IPS-15b (cell line): ENCODE results near the gene COL1A2.

Experiments
- H3K27me3 ChIP-seq: one replicate; pipeline ENCODE4 v1.6.1; 2013; ENCODE audit warnings: low read length; ENCODE audit not compliant: control insufficient read depth, insufficient read depth
- H3K36me3 ChIP-seq: one replicate; pipeline ENCODE4 v1.6.1; 2013; ENCODE audit warnings: low read length; ENCODE audit not compliant: control insufficient read depth, insufficient read depth
- H3K4me1 ChIP-seq: one replicate; pipeline ENCODE4 v1.6.1; 2013; ENCODE audit warnings: mild to moderate bottlenecking, low read length; ENCODE audit not compliant: control insufficient read depth, insufficient read depth
- H3K4me3 ChIP-seq: one replicate; pipeline ENCODE4 v1.5.1; 2013; ENCODE audit warnings: low read depth, low read length
- H3K9ac ChIP-seq: one replicate; pipeline ENCODE4 v1.6.1; 2013; ENCODE audit warnings: low read depth, mild to moderate bottlenecking, low read length
- H3K9me3 ChIP-seq: one replicate; pipeline ENCODE4 v1.6.1; 2013; ENCODE audit warnings: mild to moderate bottlenecking, low read length; ENCODE audit not compliant: control insufficient read depth, insufficient read depth

The COL1A2 gene

DNA sequence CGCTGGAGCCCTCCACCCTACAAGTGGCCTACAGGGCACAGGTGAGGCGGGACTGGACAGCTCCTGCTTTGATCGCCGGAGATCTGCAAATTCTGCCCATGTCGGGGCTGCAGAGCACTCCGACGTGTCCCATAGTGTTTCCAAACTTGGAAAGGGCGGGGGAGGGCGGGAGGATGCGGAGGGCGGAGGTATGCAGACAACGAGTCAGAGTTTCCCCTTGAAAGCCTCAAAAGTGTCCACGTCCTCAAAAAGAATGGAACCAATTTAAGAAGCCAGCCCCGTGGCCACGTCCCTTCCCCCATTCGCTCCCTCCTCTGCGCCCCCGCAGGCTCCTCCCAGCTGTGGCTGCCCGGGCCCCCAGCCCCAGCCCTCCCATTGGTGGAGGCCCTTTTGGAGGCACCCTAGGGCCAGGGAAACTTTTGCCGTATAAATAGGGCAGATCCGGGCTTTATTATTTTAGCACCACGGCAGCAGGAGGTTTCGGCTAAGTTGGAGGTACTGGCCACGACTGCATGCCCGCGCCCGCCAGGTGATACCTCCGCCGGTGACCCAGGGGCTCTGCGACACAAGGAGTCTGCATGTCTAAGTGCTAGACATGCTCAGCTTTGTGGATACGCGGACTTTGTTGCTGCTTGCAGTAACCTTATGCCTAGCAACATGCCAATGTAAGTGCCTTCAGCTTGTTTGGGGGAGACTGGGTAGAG is at the start of gene COL1A2:
Gene COL1A2 (plus strand): TSS at position 459 of the 704 bp plus-strand sequence. CDS start 137 bp downstream, at position 596.
- Histone ChIP-seq H3K9ac (peak within 1 kb of the TSS; percentile 66), H3K9me3 (no peaks in the 10 kb centered on the region), H3K4me3 (peak within 1 kb of the TSS; percentile 76), H3K27me3 (no peaks in the 10 kb centered on the region), H3K4me1 (peaks cover 10% of the 10 kb centered on the region), H3K36me3 (no peaks in the 10 kb centered on the region)

DNA sequence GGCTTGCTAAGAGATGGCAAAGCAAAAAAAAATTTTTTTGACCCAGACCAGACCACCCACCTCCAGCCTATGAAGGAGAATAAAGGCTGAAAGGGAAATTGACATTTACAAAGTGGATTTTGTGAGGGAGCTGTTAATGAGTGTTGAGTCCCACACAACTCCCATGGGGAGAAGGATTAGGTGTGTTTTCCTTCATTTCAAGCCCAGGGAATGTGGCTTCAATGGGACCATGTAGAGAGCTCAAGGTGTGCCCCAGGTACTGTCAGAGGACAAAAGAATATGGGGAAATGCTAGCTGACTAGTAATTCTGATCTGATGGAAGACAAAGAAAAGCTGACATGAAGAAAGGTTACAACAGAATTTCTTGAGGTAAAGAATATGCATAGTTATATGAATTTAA is 48.8 kb upstream of the COL1A2 start:
- Histone ChIP-seq H3K9ac (no peak overlapping the region), H3K4me1 (peaks cover 2% of the 10 kb centered on the region), H3K9me3 (no peaks in the 10 kb centered on the region)

DNA sequence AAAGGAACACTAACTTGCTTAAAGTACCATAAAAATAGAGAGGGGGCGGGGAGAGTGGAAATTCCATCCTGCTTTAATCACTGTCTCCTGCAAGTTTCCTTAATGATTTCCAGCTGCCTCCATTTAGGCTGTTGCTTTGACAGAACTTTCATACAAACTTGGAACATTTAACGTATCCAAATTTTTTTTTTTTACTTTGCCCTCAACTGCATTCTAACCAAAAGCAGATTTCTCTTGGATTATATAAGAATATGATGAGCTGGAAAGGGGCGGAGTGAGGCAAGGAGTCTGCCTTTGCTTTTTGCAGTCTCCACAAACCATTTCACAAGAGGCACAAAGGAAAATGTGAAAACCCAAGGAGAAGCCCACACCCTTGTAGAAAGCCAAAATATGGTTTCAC is 46.6 kb upstream of the COL1A2 start:
- Histone ChIP-seq H3K27me3 (no peaks in the 10 kb centered on the region), H3K36me3 (no peaks in the 10 kb centered on the region), H3K4me3 (no peak overlapping the region), H3K4me1 (peaks cover 2% of the 10 kb centered on the region), H3K9me3 (no peaks in the 10 kb centered on the region), H3K9ac (no peak overlapping the region)

More for the DNA sequence above, 48.8 kb upstream of the COL1A2 start:
- Histone ChIP-seq H3K4me3 (no peak overlapping the region), H3K36me3 (no peaks in the 10 kb centered on the region), H3K27me3 (no peaks in the 10 kb centered on the region)

DNA sequence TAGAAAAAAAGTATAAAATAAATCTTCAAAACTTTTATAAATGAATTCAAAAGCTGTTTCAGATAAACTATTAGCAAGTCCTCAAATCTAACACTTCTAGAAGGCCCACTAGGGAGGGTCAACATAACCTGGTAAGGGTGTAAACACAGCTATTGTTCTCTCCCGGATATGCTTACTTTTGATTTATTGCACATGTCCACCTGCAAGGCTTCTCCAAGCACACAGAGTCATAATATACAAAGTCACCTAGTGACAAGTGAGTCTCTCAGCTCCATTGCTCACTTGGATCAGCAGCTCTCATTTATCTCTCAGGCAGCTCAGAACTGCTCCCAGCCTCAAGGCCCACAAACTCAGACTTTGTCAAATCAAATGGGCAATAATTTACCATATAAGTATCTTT is 44.0 kb upstream of the COL1A2 start:
- H3K27me3 ChIP-seq: no peaks in the 10 kb centered on the region
- H3K4me3 ChIP-seq: no peak overlapping the region
- peaks cover 2% of the 10 kb centered on the region for H3K4me1 ChIP-seq
- H3K9ac ChIP-seq: no peak overlapping the region
- H3K9me3 ChIP-seq: no peaks in the 10 kb centered on the region
- H3K36me3 ChIP-seq: no peaks in the 10 kb centered on the region

DNA sequence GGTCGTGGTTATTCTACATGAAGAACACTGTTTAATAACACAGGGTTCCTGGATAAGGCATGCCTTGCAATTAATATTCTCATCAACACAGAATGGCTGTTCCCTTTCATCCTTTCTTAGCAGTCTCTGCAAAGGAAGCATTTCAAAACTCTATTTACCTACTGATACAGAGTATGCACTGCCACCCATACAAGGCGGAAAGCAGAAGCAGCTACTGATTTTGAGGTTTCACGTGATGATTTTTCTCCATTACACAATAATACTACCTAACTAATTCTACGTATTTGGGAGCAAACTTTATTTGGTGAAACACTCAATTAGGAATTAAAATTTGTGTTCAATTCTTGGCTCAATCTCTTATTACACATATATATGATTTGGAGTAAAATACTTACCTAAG is 43.0 kb upstream of the COL1A2 start:
- no peaks in the 10 kb centered on the region for H3K36me3 ChIP-seq
- no peak overlapping the region for H3K4me3 ChIP-seq
- H3K27me3 ChIP-seq: no peaks in the 10 kb centered on the region
- peaks cover 2% of the 10 kb centered on the region for H3K4me1 ChIP-seq
- H3K9ac ChIP-seq: no peak overlapping the region
- no peaks in the 10 kb centered on the region for H3K9me3 ChIP-seq

DNA sequence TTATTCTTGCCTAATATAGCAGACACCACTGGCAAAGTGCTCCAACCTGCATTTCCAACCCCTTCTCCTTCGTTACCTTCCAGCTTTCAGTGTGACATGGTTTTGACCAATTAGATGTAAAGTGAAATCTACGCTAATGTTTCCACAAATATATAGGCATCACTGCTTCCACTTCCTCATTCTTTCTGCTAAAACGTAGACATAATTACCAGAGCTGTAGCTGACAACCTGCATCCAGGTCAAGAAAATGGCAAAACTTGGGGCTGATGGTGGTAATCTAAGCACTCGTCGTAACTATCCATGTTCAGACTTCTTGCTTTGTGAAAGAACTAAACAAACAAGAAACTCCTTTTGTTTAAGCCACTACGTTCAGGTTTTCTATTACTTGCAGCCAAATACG is 41.8 kb upstream of the COL1A2 start:
- no peaks in the 10 kb centered on the region for H3K36me3 ChIP-seq
- peaks cover 2% of the 10 kb centered on the region for H3K4me1 ChIP-seq
- no peaks in the 10 kb centered on the region for H3K9me3 ChIP-seq
- H3K4me3 ChIP-seq: no peak overlapping the region
- no peak overlapping the region for H3K9ac ChIP-seq
- no peaks in the 10 kb centered on the region for H3K27me3 ChIP-seq

DNA sequence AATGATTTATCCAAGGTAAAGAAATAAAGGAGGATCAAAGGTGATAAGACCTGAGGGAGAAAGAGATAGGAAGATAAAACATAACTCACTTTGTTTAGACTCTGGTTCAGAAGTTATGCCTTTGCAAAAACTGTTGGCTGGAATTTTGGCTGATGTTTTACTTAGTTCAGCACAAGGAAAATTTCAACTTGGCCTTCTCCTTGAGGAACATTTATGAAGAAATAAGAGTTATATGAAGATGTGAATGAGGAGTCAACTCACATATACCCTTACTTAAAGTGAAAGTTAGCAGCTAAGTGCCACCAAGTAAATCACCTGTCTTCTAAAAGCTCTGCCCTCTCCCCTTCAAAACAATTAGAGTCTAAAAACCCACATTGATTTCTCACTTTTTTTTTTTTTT is 39.7 kb upstream of the COL1A2 start:
- no peaks in the 10 kb centered on the region for H3K4me1 ChIP-seq
- H3K27me3 ChIP-seq: no peaks in the 10 kb centered on the region
- no peaks in the 10 kb centered on the region for H3K9me3 ChIP-seq
- no peak overlapping the region for H3K4me3 ChIP-seq
- no peaks in the 10 kb centered on the region for H3K36me3 ChIP-seq
- H3K9ac ChIP-seq: no peak overlapping the region

DNA sequence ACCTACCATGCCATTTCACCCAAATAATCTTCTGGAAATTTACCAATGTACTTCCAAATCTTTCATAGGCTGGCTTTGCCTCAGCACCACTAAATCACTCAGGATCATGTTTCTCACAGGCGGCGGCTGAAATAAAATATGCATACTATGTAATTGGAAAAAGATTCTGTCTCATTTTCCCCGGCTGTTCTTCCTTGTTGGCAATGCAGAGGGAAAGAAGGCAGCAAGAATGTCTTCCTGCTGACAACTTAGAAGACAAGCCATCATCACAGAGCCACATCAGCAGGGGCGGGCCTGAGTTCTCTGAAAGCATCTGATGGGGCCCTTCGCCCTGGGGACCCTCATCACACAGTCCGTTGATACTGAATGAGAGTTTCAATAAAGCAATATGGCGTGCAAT is 39.2 kb upstream of the COL1A2 start:
- no peaks in the 10 kb centered on the region for H3K9me3 ChIP-seq
- no peak overlapping the region for H3K9ac ChIP-seq
- no peaks in the 10 kb centered on the region for H3K36me3 ChIP-seq
- H3K4me3 ChIP-seq: no peak overlapping the region
- no peaks in the 10 kb centered on the region for H3K27me3 ChIP-seq
- no peaks in the 10 kb centered on the region for H3K4me1 ChIP-seq

DNA sequence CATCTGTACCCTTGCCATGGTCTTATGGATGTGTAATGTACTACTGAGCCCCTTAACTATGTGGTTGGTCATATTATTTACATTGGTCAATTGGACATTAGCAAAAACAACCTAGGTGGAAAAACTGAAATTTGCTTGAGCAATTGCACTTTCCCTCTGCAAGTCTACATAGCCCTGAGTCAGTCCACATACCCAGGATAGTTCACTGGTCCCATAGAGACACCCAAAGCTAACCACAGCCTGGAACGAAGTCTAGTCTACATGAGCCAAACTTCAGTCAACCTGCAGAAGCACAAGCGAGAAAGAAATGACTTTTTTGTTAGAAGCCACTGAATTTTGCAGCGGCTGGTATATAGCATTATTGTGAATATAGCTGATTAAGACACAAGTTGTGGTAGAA is 37.6 kb upstream of the COL1A2 start:
- H3K4me3 ChIP-seq: no peak overlapping the region
- no peaks in the 10 kb centered on the region for H3K27me3 ChIP-seq

DNA sequence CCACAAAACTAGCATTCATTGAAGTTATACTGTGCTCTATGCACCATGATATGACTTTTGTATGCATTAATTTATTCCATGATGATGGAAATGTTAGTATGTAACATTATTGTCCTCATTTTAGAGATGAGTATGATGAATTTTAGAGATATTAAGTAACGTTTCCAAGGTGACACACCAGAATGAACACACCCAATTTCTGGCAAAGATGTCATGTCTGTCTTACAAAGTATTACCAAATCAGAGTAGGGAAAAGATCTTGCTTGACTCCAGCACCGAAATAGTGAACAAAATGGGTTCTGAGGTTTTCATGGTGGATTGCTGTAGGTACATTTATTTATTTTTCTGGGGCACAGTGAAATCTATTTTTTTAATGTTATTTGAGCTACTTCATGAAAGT is 33.8 kb upstream of the COL1A2 start:
- Histone ChIP-seq H3K27me3 (no peaks in the 10 kb centered on the region), H3K9me3 (no peaks in the 10 kb centered on the region), H3K9ac (no peak overlapping the region), H3K4me3 (no peak overlapping the region), H3K4me1 (no peaks in the 10 kb centered on the region), H3K36me3 (no peaks in the 10 kb centered on the region)

More for the DNA sequence above, 37.6 kb upstream of the COL1A2 start:
- H3K9ac ChIP-seq: no peak overlapping the region
- H3K9me3 ChIP-seq: no peaks in the 10 kb centered on the region
- no peaks in the 10 kb centered on the region for H3K36me3 ChIP-seq
- no peaks in the 10 kb centered on the region for H3K4me1 ChIP-seq

DNA sequence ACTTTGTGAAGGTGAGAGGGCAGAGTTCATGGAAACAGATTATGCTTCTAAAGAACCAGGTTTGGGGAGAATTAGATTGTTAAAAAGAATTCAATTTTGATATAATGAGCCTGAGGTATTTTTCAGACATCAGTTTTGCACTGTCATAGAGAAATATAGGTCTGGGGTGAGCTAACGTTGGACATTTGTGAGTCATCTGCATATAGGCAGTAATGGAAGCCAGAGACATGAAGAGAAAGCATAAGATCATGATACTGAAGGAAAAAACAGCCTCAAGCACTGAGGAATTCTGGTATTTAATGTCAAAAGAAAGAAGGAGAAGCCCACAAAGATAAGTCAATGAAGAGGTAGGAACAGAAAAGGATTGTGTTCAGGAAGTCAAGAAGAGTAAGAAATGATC is 32.4 kb upstream of the COL1A2 start:
- Histone ChIP-seq H3K9ac (no peak overlapping the region), H3K4me3 (no peak overlapping the region), H3K9me3 (no peaks in the 10 kb centered on the region), H3K4me1 (no peaks in the 10 kb centered on the region), H3K27me3 (no peaks in the 10 kb centered on the region), H3K36me3 (no peaks in the 10 kb centered on the region)

DNA sequence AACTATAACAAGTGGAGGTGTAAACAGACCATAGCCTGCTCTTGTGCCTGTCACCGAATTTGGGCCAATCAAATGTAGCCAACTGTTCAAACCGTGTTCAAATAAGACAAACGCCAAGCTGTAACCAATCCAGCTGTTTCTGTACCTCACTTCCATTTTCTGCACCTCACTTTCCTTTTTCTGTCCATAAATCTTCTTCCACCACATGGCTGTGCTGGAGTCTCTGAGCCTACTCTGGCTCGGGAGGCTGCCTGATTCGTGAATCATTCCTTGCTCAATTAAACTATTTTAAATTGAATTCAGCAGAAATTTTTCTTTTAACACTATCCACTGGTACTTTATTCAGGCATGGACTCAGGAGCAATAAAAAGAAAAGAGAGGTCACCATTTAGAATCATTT is 29.9 kb upstream of the COL1A2 start:
- no peak overlapping the region for H3K4me3 ChIP-seq

More for the DNA sequence above, 29.9 kb upstream of the COL1A2 start:
- no peak overlapping the region for H3K9ac ChIP-seq
- H3K27me3 ChIP-seq: no peaks in the 10 kb centered on the region
- no peaks in the 10 kb centered on the region for H3K4me1 ChIP-seq
- no peaks in the 10 kb centered on the region for H3K36me3 ChIP-seq
- H3K9me3 ChIP-seq: no peaks in the 10 kb centered on the region
